ENCODE measurements around the gene TYSND1.
A peak's percentile ranks its signal among the peaks of the same experiment; 100 is the strongest.

Gene TYSND1, protein sequence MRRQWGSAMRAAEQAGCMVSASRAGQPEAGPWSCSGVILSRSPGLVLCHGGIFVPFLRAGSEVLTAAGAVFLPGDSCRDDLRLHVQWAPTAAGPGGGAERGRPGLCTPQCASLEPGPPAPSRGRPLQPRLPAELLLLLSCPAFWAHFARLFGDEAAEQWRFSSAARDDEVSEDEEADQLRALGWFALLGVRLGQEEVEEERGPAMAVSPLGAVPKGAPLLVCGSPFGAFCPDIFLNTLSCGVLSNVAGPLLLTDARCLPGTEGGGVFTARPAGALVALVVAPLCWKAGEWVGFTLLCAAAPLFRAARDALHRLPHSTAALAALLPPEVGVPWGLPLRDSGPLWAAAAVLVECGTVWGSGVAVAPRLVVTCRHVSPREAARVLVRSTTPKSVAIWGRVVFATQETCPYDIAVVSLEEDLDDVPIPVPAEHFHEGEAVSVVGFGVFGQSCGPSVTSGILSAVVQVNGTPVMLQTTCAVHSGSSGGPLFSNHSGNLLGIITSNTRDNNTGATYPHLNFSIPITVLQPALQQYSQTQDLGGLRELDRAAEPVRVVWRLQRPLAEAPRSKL

DNA sequence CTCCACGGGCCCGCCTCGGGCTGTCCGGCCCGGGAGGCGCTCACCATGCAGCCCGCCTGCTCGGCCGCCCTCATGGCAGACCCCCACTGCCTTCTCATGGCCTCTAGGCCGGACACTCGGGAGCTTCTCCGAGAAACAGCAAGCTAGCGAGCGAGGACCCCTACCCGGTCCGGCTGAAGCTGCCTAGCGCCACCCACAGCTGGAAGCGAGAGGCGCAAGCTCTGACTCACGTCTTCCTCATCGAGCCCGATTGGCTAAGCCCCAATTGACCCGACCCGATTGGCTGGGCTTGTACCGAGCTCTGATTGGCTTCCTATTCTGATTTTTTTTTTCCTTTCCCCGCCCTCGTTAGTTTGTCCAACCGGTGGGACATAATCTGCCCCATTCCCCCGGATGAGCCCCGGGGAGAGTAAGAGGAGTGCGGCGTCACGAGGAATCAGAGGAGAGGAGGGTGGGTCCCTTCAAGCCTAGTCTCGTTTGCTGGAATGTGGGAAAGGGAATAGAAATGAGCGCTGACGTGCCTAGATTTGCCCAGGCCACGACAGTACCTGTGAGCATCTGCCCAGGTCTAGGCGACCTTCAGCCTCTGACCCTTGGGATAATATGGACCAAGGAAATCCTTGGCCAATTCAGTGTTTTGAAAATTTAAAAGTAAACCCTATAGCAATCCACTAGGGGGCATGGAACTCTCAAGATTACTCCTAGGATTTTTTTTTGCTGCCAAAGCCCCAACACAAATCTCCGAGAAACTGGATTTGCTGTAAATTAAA is at the start of gene TYSND1:
Gene TYSND1, minus strand, starts transcription at position 212 of the 770 bp plus-strand sequence. Its CDS starts 114 bp downstream, at position 98.
- H3K36me3 ChIP-seq (ENCODE audit: insufficient read depth, insufficient read length, low read length): peaks cover 36% of the 10 kb centered on the region

DNA sequence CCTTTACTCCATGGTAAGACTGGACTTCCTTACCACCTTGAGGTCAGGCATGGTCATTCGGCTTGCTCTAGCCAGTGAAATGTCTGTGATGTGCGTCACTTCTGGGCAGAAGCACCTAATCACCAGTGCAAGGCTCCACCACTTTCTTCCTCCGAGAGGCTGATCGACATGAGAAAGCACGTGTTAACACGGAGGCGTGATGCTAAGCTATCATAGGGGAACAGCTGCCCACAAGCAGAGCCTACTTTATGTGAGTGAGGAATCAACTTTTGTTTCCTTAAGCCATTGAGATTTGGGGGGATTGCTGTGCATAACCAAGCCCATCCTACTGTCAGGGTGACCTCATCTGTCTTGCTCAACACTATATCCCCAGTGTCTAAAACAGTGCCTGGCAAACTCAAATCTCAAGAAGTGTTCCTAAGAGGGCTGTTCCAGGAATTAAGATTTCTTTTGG is 46.9 kb upstream of the TYSND1 start:
- Histone ChIP-seq H3K36me3 (ENCODE audit: insufficient read depth, insufficient read length, low read length) (peaks cover 3% of the 10 kb centered on the region), H3K4me3 (ENCODE audit: insufficient read length, low read depth) (no peak overlapping the region), H3K4me1 (ENCODE audit: insufficient read depth, insufficient read length) (peaks cover 2% of the 10 kb centered on the region), H3K9ac (ENCODE audit: insufficient read length, low read depth) (no peak overlapping the region), H3K27me3 (ENCODE audit: insufficient read depth, insufficient read length) (no peaks in the 10 kb centered on the region), H3K9me3 (ENCODE audit: insufficient read depth, low read length) (no peaks in the 10 kb centered on the region)
- no peak for DNase-seq (ENCODE audit: low read depth, low spot score)
- TF ChIP-seq SUZ12 (IDR thresholded peaks at IDR 0.05; ENCODE audit: extremely low read depth, insufficient read depth, insufficient read length) (no peak), YY1 (IDR thresholded peaks at IDR 0.05; ENCODE audit: insufficient read depth, insufficient read length) (no peak), ZNF274 (IDR thresholded peaks at IDR 0.05; ENCODE audit: low read depth, low read length) (no peak)

More for the DNA sequence above, at the start of gene TYSND1:
- DNase-seq (ENCODE audit: low read depth, low spot score): peak; percentile 94
- Histone ChIP-seq H3K9ac (ENCODE audit: insufficient read length, low read depth) (peak within 1 kb of the TSS; percentile 85), H3K9me3 (ENCODE audit: insufficient read depth, low read length) (no peaks in the 10 kb centered on the region), H3K4me3 (ENCODE audit: insufficient read length, low read depth) (peak within 1 kb of the TSS; percentile 62), H3K4me1 (ENCODE audit: insufficient read depth, insufficient read length) (peaks cover 4% of the 10 kb centered on the region), H3K27me3 (ENCODE audit: insufficient read depth, insufficient read length) (no peaks in the 10 kb centered on the region)
- no peak for TF ChIP-seq SUZ12 (IDR thresholded peaks at IDR 0.05; ENCODE audit: extremely low read depth, insufficient read depth, insufficient read length)
- TF ChIP-seq YY1 (IDR thresholded peaks at IDR 0.05; ENCODE audit: insufficient read depth, insufficient read length): no peak
- no peak for TF ChIP-seq ZNF274 (IDR thresholded peaks at IDR 0.05; ENCODE audit: low read depth, low read length)

DNA sequence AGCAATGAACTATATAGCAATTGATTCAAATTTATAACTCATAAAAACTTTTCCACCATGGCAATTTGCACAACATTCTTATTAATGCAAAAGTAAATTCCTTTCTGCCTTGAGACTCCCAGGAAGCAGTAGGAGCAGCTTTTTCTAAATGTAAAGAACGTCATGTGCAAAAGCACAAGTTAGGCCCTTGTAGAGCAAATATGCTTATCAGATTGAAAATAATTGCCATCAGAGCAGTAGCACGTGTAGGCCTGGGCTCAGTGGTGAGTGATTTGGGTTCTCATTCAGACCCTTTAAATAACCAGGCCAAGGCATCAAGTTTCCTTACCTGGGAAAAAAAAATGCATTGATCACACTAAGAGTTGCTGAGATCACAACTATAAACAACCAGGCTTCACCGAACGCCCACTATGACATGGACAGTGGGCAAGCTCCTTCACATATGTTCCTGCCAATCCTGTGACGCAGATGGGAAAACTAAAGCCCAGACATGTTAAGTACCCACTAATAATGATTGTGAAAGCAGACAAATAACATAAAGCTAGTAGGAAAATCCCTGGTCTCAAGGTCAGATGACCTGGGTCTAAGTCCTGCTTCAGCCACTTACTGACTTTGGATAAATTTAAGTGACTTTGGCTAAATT is 45.9 kb upstream of the TYSND1 start:
- Histone ChIP-seq H3K9ac (ENCODE audit: insufficient read length, low read depth) (no peak overlapping the region), H3K9me3 (ENCODE audit: insufficient read depth, low read length) (no peaks in the 10 kb centered on the region), H3K36me3 (ENCODE audit: insufficient read depth, insufficient read length, low read length) (no peaks in the 10 kb centered on the region), H3K4me1 (ENCODE audit: insufficient read depth, insufficient read length) (peaks cover 2% of the 10 kb centered on the region), H3K27me3 (ENCODE audit: insufficient read depth, insufficient read length) (no peaks in the 10 kb centered on the region), H3K4me3 (ENCODE audit: insufficient read length, low read depth) (no peak overlapping the region)
- TF ChIP-seq SUZ12 (IDR thresholded peaks at IDR 0.05; ENCODE audit: extremely low read depth, insufficient read depth, insufficient read length): no peak
- TF ChIP-seq ZNF274 (IDR thresholded peaks at IDR 0.05; ENCODE audit: low read depth, low read length): no peak
- TF ChIP-seq YY1 (IDR thresholded peaks at IDR 0.05; ENCODE audit: insufficient read depth, insufficient read length): no peak
- DNase-seq (ENCODE audit: low read depth, low spot score): no peak

DNA sequence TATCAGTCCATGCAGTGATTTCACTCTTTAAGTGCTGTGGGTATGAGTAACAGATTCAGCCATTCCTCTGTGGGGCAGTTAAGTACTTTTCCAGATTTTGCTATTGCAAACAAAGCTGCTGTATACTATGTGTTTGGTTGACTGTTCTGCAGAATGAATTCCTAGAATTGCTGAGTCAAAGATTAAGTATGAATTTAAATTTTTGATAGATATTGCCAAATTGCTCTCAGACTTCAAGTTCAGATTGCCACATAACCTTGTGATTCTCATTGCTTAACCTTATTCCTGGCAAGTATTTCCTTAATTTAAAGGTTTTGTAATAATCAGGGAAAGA is 45.4 kb upstream of the TYSND1 start:
- no peak overlapping the region for H3K4me3 ChIP-seq (ENCODE audit: insufficient read length, low read depth)
- H3K36me3 ChIP-seq (ENCODE audit: insufficient read depth, insufficient read length, low read length): no peaks in the 10 kb centered on the region
- TF ChIP-seq ZNF274 (IDR thresholded peaks at IDR 0.05; ENCODE audit: low read depth, low read length) (no peak), SUZ12 (IDR thresholded peaks at IDR 0.05; ENCODE audit: extremely low read depth, insufficient read depth, insufficient read length) (no peak), YY1 (IDR thresholded peaks at IDR 0.05; ENCODE audit: insufficient read depth, insufficient read length) (no peak)
- peaks cover 2% of the 10 kb centered on the region for H3K4me1 ChIP-seq (ENCODE audit: insufficient read depth, insufficient read length)
- no peaks in the 10 kb centered on the region for H3K9me3 ChIP-seq (ENCODE audit: insufficient read depth, low read length)
- H3K27me3 ChIP-seq (ENCODE audit: insufficient read depth, insufficient read length): no peaks in the 10 kb centered on the region
- no peak overlapping the region for H3K9ac ChIP-seq (ENCODE audit: insufficient read length, low read depth)
- DNase-seq (ENCODE audit: low read depth, low spot score): no peak

DNA sequence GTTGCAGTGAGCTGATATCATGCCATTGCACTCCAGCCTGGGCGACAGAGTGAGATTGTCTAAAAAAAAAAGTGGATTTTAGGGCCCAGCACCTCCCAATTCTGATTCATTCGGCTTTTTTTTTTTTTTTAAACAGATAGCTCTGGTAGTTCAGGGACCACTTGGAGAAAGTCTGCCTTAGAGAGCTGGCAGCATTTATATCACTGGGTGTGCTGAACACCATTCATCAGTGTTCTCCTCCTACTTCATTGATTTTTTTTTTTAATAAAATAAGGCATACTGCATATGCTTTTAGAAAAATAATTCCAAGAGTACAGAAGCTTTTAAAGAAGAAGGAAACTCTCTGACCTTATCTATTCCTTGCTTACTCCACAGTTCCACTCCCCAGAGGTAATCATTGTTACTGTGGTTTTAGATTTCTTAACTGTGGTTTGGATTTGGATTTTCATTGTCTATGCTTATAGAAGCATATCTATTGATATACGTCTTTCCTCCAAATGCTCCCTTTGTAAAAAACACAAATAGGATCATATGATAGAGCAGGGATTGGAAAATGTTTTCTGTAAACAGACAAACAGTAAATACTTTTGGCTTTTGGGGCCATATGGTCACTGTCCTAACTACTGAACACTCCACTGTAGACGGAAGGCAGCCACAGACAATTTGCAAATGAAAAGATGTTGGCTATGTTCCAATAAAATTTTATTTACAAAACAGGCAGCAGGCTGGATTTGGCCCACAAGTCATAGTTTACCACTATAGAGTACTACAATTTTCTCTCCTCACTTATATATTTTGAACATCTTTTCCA is 44.9 kb upstream of the TYSND1 start:
- no peak for TF ChIP-seq ZNF274 (IDR thresholded peaks at IDR 0.05; ENCODE audit: low read depth, low read length)
- no peak for TF ChIP-seq YY1 (IDR thresholded peaks at IDR 0.05; ENCODE audit: insufficient read depth, insufficient read length)
- TF ChIP-seq SUZ12 (IDR thresholded peaks at IDR 0.05; ENCODE audit: extremely low read depth, insufficient read depth, insufficient read length): no peak
- H3K4me3 ChIP-seq (ENCODE audit: insufficient read length, low read depth): no peak overlapping the region
- H3K4me1 ChIP-seq (ENCODE audit: insufficient read depth, insufficient read length): peaks cover 2% of the 10 kb centered on the region
- H3K9ac ChIP-seq (ENCODE audit: insufficient read length, low read depth): no peak overlapping the region
- DNase-seq (ENCODE audit: low read depth, low spot score): no peak
- H3K27me3 ChIP-seq (ENCODE audit: insufficient read depth, insufficient read length): no peaks in the 10 kb centered on the region
- no peaks in the 10 kb centered on the region for H3K36me3 ChIP-seq (ENCODE audit: insufficient read depth, insufficient read length, low read length)
- no peaks in the 10 kb centered on the region for H3K9me3 ChIP-seq (ENCODE audit: insufficient read depth, low read length)

DNA sequence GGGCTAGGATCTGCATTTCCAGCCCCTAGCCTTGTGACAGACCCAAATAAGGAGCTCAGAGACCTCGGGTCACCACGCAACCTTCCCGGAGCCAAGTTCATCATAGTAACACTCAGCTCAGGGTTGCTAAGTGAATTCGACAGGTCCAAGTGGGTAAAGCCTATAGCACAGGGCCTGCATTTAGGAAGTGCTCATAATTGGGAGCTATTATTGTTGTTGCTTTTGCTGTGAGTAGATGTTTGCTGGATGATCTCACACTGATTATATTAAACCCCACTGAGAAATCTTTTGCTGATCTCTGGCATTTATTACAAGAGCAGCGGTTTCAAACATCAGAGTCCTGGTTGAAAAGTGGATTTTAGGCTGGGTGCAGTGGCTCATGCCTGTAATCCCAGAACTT is 44.1 kb upstream of the TYSND1 start:
- Histone ChIP-seq H3K4me3 (ENCODE audit: insufficient read length, low read depth) (no peak overlapping the region), H3K36me3 (ENCODE audit: insufficient read depth, insufficient read length, low read length) (no peaks in the 10 kb centered on the region), H3K27me3 (ENCODE audit: insufficient read depth, insufficient read length) (no peaks in the 10 kb centered on the region), H3K9ac (ENCODE audit: insufficient read length, low read depth) (no peak overlapping the region), H3K4me1 (ENCODE audit: insufficient read depth, insufficient read length) (peaks cover 2% of the 10 kb centered on the region), H3K9me3 (ENCODE audit: insufficient read depth, low read length) (no peaks in the 10 kb centered on the region)
- TF ChIP-seq ZNF274 (IDR thresholded peaks at IDR 0.05; ENCODE audit: low read depth, low read length): no peak
- DNase-seq (ENCODE audit: low read depth, low spot score): no peak
